K562 (cell line): ENCODE results near the gene C6orf15. TPM values are rescaled to one million over a fixed set of nuclear protein-coding genes. Genes with fewer than 3 reads are reported as not detected.

ENCODE experiments used
- ATAC-seq: fragments of 200-7000 bp; cut with Tn5 transposase; 3 replicates; pipeline ENCODE4 v1.9.1; 2020; ENCODE audit warnings: moderate library complexity
- BruUV-seq: library from RNA; stranded (reverse); fragments of 400-500 nt; replicated peaks from 2 replicates; lab custom pipeline; 2021; lab: Mats Ljungman, UMichigan
- CTCF ChIA-PET: fragments of 300-600 bp; formaldehyde crosslinking; extraction: SDS; loops from one replicate; lab custom pipeline; 2021; ENCODE audit warnings: low intra/inter-chr PET ratio; lab: Yijun Ruan, JAX
- POLR2A ChIA-PET: fragments of 300-600, 350-650 bp; sonication (Branson Sonifier 250); formaldehyde crosslinking; extraction: SDS; loops from one replicate; lab custom pipeline; 2021; ENCODE audit warnings: antibody characterized with exemption, inconsistent platforms; lab: Yijun Ruan, JAX
- DNase-seq, 4 experiments: peaks; one replicate each; pipeline versions ENCODE4 v3.0.0 to v3.0.0-alpha.2; 2011 to 2018; ENCODE audit warnings: low spot score in 3 of 4, mixed read lengths in 3 of 4; ENCODE audit errors: extremely low read depth in 1 of 4
- FAIRE-seq: peaks from 2 replicates; lab custom pipeline; 2011; peaks lifted over from hg19 to GRCh38; lab: Jason Lieb, UNC
- H2AFZ ChIP-seq: 2 replicates; pipeline ENCODE4 v1.6.0; 2011; ENCODE audit warnings: low read depth, low read length, control low read depth, inconsistent platforms
- H3K27ac ChIP-seq: fragments of 200-600 bp; 3 replicates; pipeline ENCODE4 v1.8.0; 2011; ENCODE audit warnings: low read depth, mild to moderate bottlenecking, control low read depth, inconsistent platforms, low read length, moderate library complexity, mixed read lengths; ENCODE audit errors: extremely low read depth
- H3K27me3 ChIP-seq, 2 experiments: fragments of 300-600 bp in 1 of 2; 2 replicates in 1 of 2; 3 replicates in 1 of 2; pipeline versions ENCODE4 v1.6.0 to v1.8.0; 2011; ENCODE audit warnings: inconsistent platforms in 2 of 2, low read length in 2 of 2, mild to moderate bottlenecking in 1 of 2, mixed read lengths in 1 of 2, moderate library complexity in 1 of 2; ENCODE audit not compliant: control insufficient read depth in 2 of 2, insufficient read depth in 2 of 2
- H3K36me3 ChIP-seq: fragments of 300-600 bp; 3 replicates; pipeline ENCODE4 v1.8.0; 2011; ENCODE audit warnings: mild to moderate bottlenecking, low read length, inconsistent platforms; ENCODE audit not compliant: control insufficient read depth, insufficient read depth
- H3K4me1 ChIP-seq, 2 experiments: fragments of 200-600 bp in 1 of 2; replicated peaks in 1 of 2; 2 replicates in 1 of 2; 3 replicates in 1 of 2; pipeline versions ENCODE4 v1.5.1 to v1.8.0; 2011; ENCODE audit warnings: inconsistent platforms in 2 of 2, low read length in 2 of 2, mild to moderate bottlenecking in 1 of 2, mixed read lengths in 1 of 2, moderate library complexity in 1 of 2; ENCODE audit not compliant: control insufficient read depth in 2 of 2, insufficient read depth in 2 of 2
- H3K4me2 ChIP-seq: 2 replicates; pipeline ENCODE4 v1.6.1; 2011; ENCODE audit warnings: low read length, control low read depth, inconsistent platforms, mixed read lengths; ENCODE audit not compliant: insufficient read depth
- H3K4me3 ChIP-seq: fragments of 200-600 bp; sonication (generic), shearing (Covaris generic); 2 replicates; pipeline ENCODE4 v1.5.1; 2016; ENCODE audit warnings: control low read depth, inconsistent platforms
- H3K79me2 ChIP-seq: fragments of 200-600 bp; 3 replicates; pipeline ENCODE4 v1.8.0; 2011; ENCODE audit warnings: low read length, inconsistent platforms; ENCODE audit not compliant: control insufficient read depth, insufficient read depth
- H3K9ac ChIP-seq, 2 experiments: 2 replicates each; pipeline versions ENCODE4 v1.6.0 to v1.6.1; 2011; ENCODE audit warnings: low read depth in 2 of 2, low read length in 2 of 2, control low read depth in 1 of 2, inconsistent platforms in 1 of 2, mild to moderate bottlenecking in 1 of 2, mixed read lengths in 1 of 2; ENCODE audit not compliant: insufficient read depth in 1 of 2
- H3K9me1 ChIP-seq: one replicate; pipeline ENCODE4 v1.6.0; 2011; ENCODE audit warnings: inconsistent platforms, mild to moderate bottlenecking, low read length, moderate library complexity; ENCODE audit not compliant: control insufficient read depth, insufficient read depth
- H3K9me3 ChIP-seq: replicated peaks from 2 replicates; pipeline ENCODE4 v1.5.1; 2011; ENCODE audit warnings: low read depth, low read length, inconsistent platforms; ENCODE audit not compliant: control insufficient read depth, insufficient read depth
- H4K20me1 ChIP-seq: replicated peaks from 2 replicates; pipeline ENCODE4 v1.6.1; 2011; ENCODE audit warnings: low read length, inconsistent platforms, mixed read lengths; ENCODE audit not compliant: control insufficient read depth, insufficient read depth
- ATF1 ChIP-seq, 2 experiments: fragments of 450-650 bp in 1 of 2; IDR thresholded peaks; 2 replicates each; pipeline ENCODE4 v1.6.1; 2016; ENCODE audit warnings: missing compliant biosample characterization in 1 of 2, missing genetic modification characterization in 1 of 2
- BCL6 ChIP-seq: fragments of 250-450 bp; sonication (Bioruptor Pico); IDR thresholded peaks from 2 replicates; pipeline ENCODE4 v1.4.0; 2020
- BRCA1 ChIP-seq, 2 experiments: fragments of 450-650 bp in 1 of 2; sonication (generic) in 1 of 2; formaldehyde crosslinking in 1 of 2; IDR thresholded peaks; 2 replicates each; pipeline versions ENCODE4 v1.5.0 to v1.6.1; 2017 to 2020; ENCODE audit warnings: mild to moderate bottlenecking in 1 of 2, missing genetic modification reagents in 1 of 2
- CREM ChIP-seq: IDR thresholded peaks from 2 replicates; pipeline ENCODE4 v1.6.1; 2014; ENCODE audit warnings: antibody characterized with exemption, low read depth
- EP300 ChIP-seq: IDR thresholded peaks from 2 replicates; pipeline ENCODE4 v1.6.1; 2012; ENCODE audit warnings: low read length, improper control_type of control experiment
- GABPA ChIP-seq: fragments of 200-800 bp; sonication (Bioruptor generic); conservative IDR thresholded peaks from 2 replicates; pipeline ENCODE4 v1.6.1; 2016; ENCODE audit warnings: low read depth, missing genetic modification characterization, missing compliant biosample characterization
- GTF2E2 ChIP-seq: fragments of 200-800 bp; sonication (Bioruptor generic); IDR thresholded peaks from 2 replicates; pipeline ENCODE4 v1.6.1; 2016; ENCODE audit warnings: missing genetic modification characterization, missing compliant biosample characterization
- KLF1 ChIP-seq: fragments of 450-650 bp; IDR thresholded peaks from 2 replicates; pipeline ENCODE4 v1.6.1; 2016; ENCODE audit warnings: missing genetic modification characterization, missing compliant biosample characterization
- PTBP1 ChIP-seq: fragments of 200-400 bp; formaldehyde crosslinking; IDR thresholded peaks from 2 replicates; pipeline ENCODE4 v1.6.1; 2017; ENCODE audit warnings: low read depth, low read length
- SREBF2 ChIP-seq: sonication (generic); formaldehyde crosslinking; IDR thresholded peaks from 2 replicates; pipeline ENCODE4 v1.4.0; 2020; ENCODE audit warnings: mild to moderate bottlenecking, missing genetic modification reagents
- TFAP4 ChIP-seq: sonication (generic); formaldehyde crosslinking; IDR thresholded peaks from 2 replicates; pipeline ENCODE4 v1.8.0; 2022; ENCODE audit warnings: missing genetic modification reagents, mild to moderate bottlenecking, moderate library complexity, borderline replicate concordance
- XRCC3 ChIP-seq: fragments of 450-650 bp; IDR thresholded peaks from 2 replicates; pipeline ENCODE4 v1.6.1; 2017; ENCODE audit warnings: mild to moderate bottlenecking, moderate library complexity
- ZNF354B ChIP-seq: fragments of 250-450 bp; sonication (Bioruptor Pico); IDR thresholded peaks from 2 replicates; pipeline ENCODE4 v1.4.0; 2020
- ZNF583 ChIP-seq: fragments of 250-450 bp; sonication (Bioruptor Pico); IDR thresholded peaks from 2 replicates; pipeline ENCODE4 v1.4.0; 2020
- ZNF668 ChIP-seq: fragments of 250-450 bp; sonication (Bioruptor Pico); IDR thresholded peaks from 2 replicates; pipeline ENCODE4 v1.8.0; 2022; ENCODE audit warnings: mild to moderate bottlenecking, inconsistent platforms
- ZNF717 ChIP-seq: fragments of 250-450 bp; sonication (Bioruptor Pico); IDR thresholded peaks from 2 replicates; pipeline ENCODE4 v1.5.0; 2021
- WGBS: fragments of 100-300 bp; shearing (Covaris generic); methylation state at CpG from one replicate; pipeline ENCODE4 v1.1.6; 2016; ENCODE audit warnings: low coverage, mixed read lengths; ENCODE audit not compliant: insufficient coverage; ENCODE audit errors: missing lambda C conversion rate; 5-methylcytosine and 5-hydroxymethylcytosine counted together
- in situ Hi-C: fragments of 300-500 bp; cut with MboI; formaldehyde crosslinking; loops from 4 replicates; pipeline ENCODE4 v1.15.0; 2018; ENCODE audit warnings: inconsistent platforms, mixed read lengths
- intact Hi-C: fragments of 100-400 bp; cut with micrococcal nuclease; formaldehyde crosslinking; loops from 2 replicates; pipeline ENCODE4 v1.14.2; 2022
- polyA plus RNA-seq, 8 experiments: library from polyadenylated mRNA; depleted of rRNA in 4 of 8; stranded (reverse) in 5 of 8; unstranded in 3 of 8; fragments of >200 nt; fragmentation: Nextera tagmentation in 2 of 8; fragmentation: Illumina TruSeq in 1 of 8; extraction: Ambion mirVana in 2 of 8; extraction: Trizol in 1 of 8; gene quantifications; 2 replicates each; pipeline versions ENCODE4 v1.2.1 to v1.2.3, GENCODE V29; 2011 to 2014; ENCODE audit warnings: inconsistent platforms in 1 of 8, missing spikeins in 1 of 8
- total RNA-seq, 7 experiments: library from RNA; depleted of rRNA in 6 of 7; stranded (reverse); fragments of >200 nt in 6 of 7; fragmentation: Illumina TruSeq in 2 of 7; extraction: Trizol in 2 of 7; gene quantifications; 2 replicates each; pipeline versions ENCODE4 v1.2.1 to v1.2.3, GENCODE V29; 2011 to 2021; ENCODE audit warnings: low replicate concordance in 1 of 7
- TF ChIP-seq, protein P1 (sequence below): sonication (generic); formaldehyde crosslinking; IDR thresholded peaks from 2 replicates; pipeline ENCODE4 v1.8.0; 2023; ENCODE audit warnings: mild to moderate bottlenecking, missing genetic modification reagents
- TF ChIP-seq, protein P2 (sequence below): fragments of 250-450 bp; sonication (Bioruptor Pico); IDR thresholded peaks from 2 replicates; pipeline ENCODE4 v1.4.0; 2020; ENCODE audit warnings: mild to moderate bottlenecking, moderate library complexity, borderline replicate concordance

The C6orf15 gene
- total and polyA plus RNA-seq, 9 of the 15 experiments (the other 6 are each of a cell fraction or from before 2014, with no cell fraction given) = not detected

DNA sequence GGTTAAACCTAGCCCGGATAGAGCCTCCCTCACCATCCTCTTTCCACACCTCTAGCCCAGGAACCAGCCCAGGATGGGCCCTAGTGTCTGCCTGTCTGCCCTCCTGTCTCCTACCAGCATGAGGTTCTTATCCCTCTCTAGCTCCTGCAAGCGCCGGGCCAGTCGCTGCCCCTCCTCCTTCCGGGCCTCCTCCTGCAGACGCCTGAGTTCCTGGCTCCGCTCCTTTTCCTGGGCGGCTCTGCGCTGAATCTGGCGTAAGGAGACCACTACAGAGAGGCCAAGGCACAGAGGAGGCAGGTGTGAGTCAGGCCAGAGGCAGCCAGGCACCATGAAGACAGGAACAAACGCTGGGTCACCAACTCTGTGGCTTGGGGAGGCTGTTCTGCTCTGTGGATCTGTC lies 30.8 kb upstream of the C6orf15 start:
- Histone ChIP-seq H3K4me1 (peaks cover 0 to 5% of the 10 kb centered on the region in 2 experiments; a peak in 3 of 5 replicates), H2AFZ (no peak overlapping the region), H4K20me1 (no peaks in the 10 kb centered on the region; the same call in 1 of the 2 replicates), H3K9ac (peak overlapping the region in 1 of 2 experiments; percentile 48; a peak in 1 of 4 replicates), H3K27ac (no peak overlapping the region), H3K27me3 (no peaks in the 10 kb centered on the region; a peak in 1 of 5 replicates), H3K9me3 (no peaks in the 10 kb centered on the region), H3K79me2 (no peaks in the 10 kb centered on the region), H3K4me2 (no peak overlapping the region), H3K36me3 (peaks cover 42% of the 10 kb centered on the region; the same call in 2 of the 3 replicates), H3K4me3 (no peak overlapping the region), H3K9me1 (no peaks in the 10 kb centered on the region)
- in situ Hi-C loops (no loop called here), intact Hi-C loops (no loop called here)
- POLR2A ChIA-PET = interaction anchor here (0.6 kb wide), 1 partner anchor 539 kb away, joined by 3 read pairs; no protein-coding TSS in a partner anchor
- no peak for FAIRE-seq
- no peak for ATAC-seq
- no peak for TF ChIP-seq GABPA
- TF ChIP-seq ZNF583 (CRISPR knock-in tag) = no peak
- TF ChIP-seq ZNF668 (CRISPR knock-in tag) = no peak
- TF ChIP-seq EP300 = no peak
- no peak for TF ChIP-seq XRCC3
- TF ChIP-seq GTF2E2 (tag) = no peak
- no peak for TF ChIP-seq BCL6 (CRISPR knock-in tag)
- TF ChIP-seq ATF1 (CRISPR knock-in tag; IDR thresholded peaks at IDR 0.05) = no peak
- no peak for TF ChIP-seq ATF1 (tag; IDR thresholded peaks at IDR 0.05)
- no peak for TF ChIP-seq BRCA1 (IDR thresholded peaks at IDR 0.05)
- TF ChIP-seq BRCA1 (CRISPR knock-in tag; IDR thresholded peaks at IDR 0.05) = no peak
- no peak for TF ChIP-seq PTBP1
- TF ChIP-seq ZNF717 (CRISPR knock-in tag) = no peak
- no peak for TF ChIP-seq ZNF354B (CRISPR knock-in tag)
- no peak for TF ChIP-seq KLF1 (tag)
- TF ChIP-seq, protein P1, sequence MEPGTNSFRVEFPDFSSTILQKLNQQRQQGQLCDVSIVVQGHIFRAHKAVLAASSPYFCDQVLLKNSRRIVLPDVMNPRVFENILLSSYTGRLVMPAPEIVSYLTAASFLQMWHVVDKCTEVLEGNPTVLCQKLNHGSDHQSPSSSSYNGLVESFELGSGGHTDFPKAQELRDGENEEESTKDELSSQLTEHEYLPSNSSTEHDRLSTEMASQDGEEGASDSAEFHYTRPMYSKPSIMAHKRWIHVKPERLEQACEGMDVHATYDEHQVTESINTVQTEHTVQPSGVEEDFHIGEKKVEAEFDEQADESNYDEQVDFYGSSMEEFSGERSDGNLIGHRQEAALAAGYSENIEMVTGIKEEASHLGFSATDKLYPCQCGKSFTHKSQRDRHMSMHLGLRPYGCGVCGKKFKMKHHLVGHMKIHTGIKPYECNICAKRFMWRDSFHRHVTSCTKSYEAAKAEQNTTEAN (CRISPR knock-in tag) = no peak
- TF ChIP-seq SREBF2 (CRISPR knock-in tag) = no peak
- no peak for TF ChIP-seq CREM
- TF ChIP-seq TFAP4 (CRISPR knock-in tag) = no peak
- TF ChIP-seq, protein P2, sequence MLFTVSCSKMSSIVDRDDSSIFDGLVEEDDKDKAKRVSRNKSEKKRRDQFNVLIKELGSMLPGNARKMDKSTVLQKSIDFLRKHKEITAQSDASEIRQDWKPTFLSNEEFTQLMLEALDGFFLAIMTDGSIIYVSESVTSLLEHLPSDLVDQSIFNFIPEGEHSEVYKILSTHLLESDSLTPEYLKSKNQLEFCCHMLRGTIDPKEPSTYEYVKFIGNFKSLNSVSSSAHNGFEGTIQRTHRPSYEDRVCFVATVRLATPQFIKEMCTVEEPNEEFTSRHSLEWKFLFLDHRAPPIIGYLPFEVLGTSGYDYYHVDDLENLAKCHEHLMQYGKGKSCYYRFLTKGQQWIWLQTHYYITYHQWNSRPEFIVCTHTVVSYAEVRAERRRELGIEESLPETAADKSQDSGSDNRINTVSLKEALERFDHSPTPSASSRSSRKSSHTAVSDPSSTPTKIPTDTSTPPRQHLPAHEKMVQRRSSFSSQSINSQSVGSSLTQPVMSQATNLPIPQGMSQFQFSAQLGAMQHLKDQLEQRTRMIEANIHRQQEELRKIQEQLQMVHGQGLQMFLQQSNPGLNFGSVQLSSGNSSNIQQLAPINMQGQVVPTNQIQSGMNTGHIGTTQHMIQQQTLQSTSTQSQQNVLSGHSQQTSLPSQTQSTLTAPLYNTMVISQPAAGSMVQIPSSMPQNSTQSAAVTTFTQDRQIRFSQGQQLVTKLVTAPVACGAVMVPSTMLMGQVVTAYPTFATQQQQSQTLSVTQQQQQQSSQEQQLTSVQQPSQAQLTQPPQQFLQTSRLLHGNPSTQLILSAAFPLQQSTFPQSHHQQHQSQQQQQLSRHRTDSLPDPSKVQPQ = no peak
- no peak for DNase-seq
- CTCF ChIA-PET = interaction anchor here (1.5 kb wide), 1 partner anchor 48 kb away, joined by 4 read pairs; no protein-coding TSS in a partner anchor
- WGBS = 83% methylated on average over 11 of the region's 11 CpGs
- BruUV-seq = no TSS peak
